Suprapubic skin (tissue), 4 donors: ENCODE results near the gene MARS1. TPM values are rescaled to one million over a fixed set of nuclear protein-coding genes. Genes with fewer than 3 reads are reported as not detected.
"Not testable (repeated sequence)": the region's sequence is repeated elsewhere in the genome, so short reads cannot be mapped to it uniquely, and the experiment has no call there.

Experiments
- DNase-seq, 2 donors: peaks; one replicate each; pipeline ENCODE4 v3.0.0-alpha.2; 2019; ENCODE audit warnings: low spot score in 2 of 2
- H3K27ac ChIP-seq: fragments of 200-600 bp; sonication (generic); one replicate; pipeline ENCODE4 v1.5.1; 2019
- H3K27me3 ChIP-seq: fragments of 200-600 bp; sonication (generic); one replicate; pipeline ENCODE4 v1.5.1; 2019
- H3K36me3 ChIP-seq: fragments of 200-600 bp; sonication (generic); one replicate; pipeline ENCODE4 v1.5.1; 2019
- H3K4me1 ChIP-seq: fragments of 200-600 bp; sonication (generic); one replicate; pipeline ENCODE4 v1.5.1; 2019
- H3K4me3 ChIP-seq: fragments of 200-600 bp; sonication (generic); one replicate; pipeline ENCODE4 v1.5.1; 2019; ENCODE audit warnings: mild to moderate bottlenecking
- H3K9me3 ChIP-seq: fragments of 200-600 bp; sonication (generic); one replicate; pipeline ENCODE4 v1.5.1; 2019
- EP300 ChIP-seq: sonication (generic); formaldehyde crosslinking; IDR thresholded peaks from one replicate; pipeline ENCODE4 v1.6.1; 2017; ENCODE audit warnings: antibody characterized with exemption
- POLR2A ChIP-seq, 2 donors: fragments of 450-650 bp; IDR thresholded peaks; one replicate each; pipeline ENCODE4 v1.6.1; 2017; ENCODE audit warnings: antibody characterized with exemption in 2 of 2, mild to moderate bottlenecking in 2 of 2, moderate library complexity in 2 of 2
- POLR2AphosphoS5 ChIP-seq, 3 donors: sonication (generic); formaldehyde crosslinking; IDR thresholded peaks; one replicate each; pipeline ENCODE4 v1.6.1; 2017; ENCODE audit warnings: antibody characterized with exemption in 3 of 3
- WGBS: methylation state at CpG from one replicate; pipeline ENCODE4 v1.1.5; 2018; 5-methylcytosine and 5-hydroxymethylcytosine counted together
- total RNA-seq, 4 donors: library from RNA; depleted of rRNA; stranded (reverse); fragments of >200 nt; gene quantifications; one replicate each; pipeline ENCODE4 v1.1.0, GENCODE V29; 2016
- TF ChIP-seq, protein P1 (sequence below), 2 donors: fragments of 200-600 bp in 1 of 2; fragments of 450-650 bp in 1 of 2; sonication (generic) in 1 of 2; IDR thresholded peaks; one replicate each; pipeline ENCODE4 v1.5.1; 2016 to 2019; ENCODE audit warnings: antibody characterized with exemption in 2 of 2, mild to moderate bottlenecking in 1 of 2, moderate library complexity in 1 of 2

The MARS1 gene
- total RNA-seq, 4 donors from 2014 or later = 55.7 to 203 (median 79.7) TPM

- 81% methylated on average over 8 of the region's 9 CpGs for WGBS
- TF ChIP-seq, protein P1, sequence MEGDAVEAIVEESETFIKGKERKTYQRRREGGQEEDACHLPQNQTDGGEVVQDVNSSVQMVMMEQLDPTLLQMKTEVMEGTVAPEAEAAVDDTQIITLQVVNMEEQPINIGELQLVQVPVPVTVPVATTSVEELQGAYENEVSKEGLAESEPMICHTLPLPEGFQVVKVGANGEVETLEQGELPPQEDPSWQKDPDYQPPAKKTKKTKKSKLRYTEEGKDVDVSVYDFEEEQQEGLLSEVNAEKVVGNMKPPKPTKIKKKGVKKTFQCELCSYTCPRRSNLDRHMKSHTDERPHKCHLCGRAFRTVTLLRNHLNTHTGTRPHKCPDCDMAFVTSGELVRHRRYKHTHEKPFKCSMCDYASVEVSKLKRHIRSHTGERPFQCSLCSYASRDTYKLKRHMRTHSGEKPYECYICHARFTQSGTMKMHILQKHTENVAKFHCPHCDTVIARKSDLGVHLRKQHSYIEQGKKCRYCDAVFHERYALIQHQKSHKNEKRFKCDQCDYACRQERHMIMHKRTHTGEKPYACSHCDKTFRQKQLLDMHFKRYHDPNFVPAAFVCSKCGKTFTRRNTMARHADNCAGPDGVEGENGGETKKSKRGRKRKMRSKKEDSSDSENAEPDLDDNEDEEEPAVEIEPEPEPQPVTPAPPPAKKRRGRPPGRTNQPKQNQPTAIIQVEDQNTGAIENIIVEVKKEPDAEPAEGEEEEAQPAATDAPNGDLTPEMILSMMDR (IDR thresholded peaks at IDR 0.05) = no peak
- no peak for TF ChIP-seq POLR2A (IDR thresholded peaks at IDR 0.05)
- no peak for TF ChIP-seq EP300
- no peak for TF ChIP-seq POLR2AphosphoS5 (IDR thresholded peaks at IDR 0.05)
- no peaks in the 10 kb centered on the region for H3K9me3 ChIP-seq
- H3K27ac ChIP-seq = no peak overlapping the region
- peaks cover 74% of the 10 kb centered on the region for H3K36me3 ChIP-seq
- DNase-seq = no peak
- H3K4me3 ChIP-seq = no peak overlapping the region
- peaks cover 30% of the 10 kb centered on the region for H3K4me1 ChIP-seq
- H3K27me3 ChIP-seq = no peaks in the 10 kb centered on the region
Observed at GRCh38 chr12:57514720-57515407, 27.0 kb downstream of the MARS1 start.

GRCh38 chr12:57515408-57515933 is 27.6 kb downstream of the MARS1 start:
- Histone ChIP-seq H3K36me3 (peaks cover 68% of the 10 kb centered on the region), H3K27ac (no peak overlapping the region)

GRCh38 chr12:57515934-57516541 is 28.2 kb downstream of the MARS1 start:
- no peak for DNase-seq
- no peak overlapping the region for H3K4me3 ChIP-seq
- 85% methylated on average over 11 of the region's 11 CpGs for WGBS
- H3K4me1 ChIP-seq = peaks cover 33% of the 10 kb centered on the region
- H3K27ac ChIP-seq = no peak overlapping the region
- no peaks in the 10 kb centered on the region for H3K9me3 ChIP-seq
- H3K27me3 ChIP-seq = no peaks in the 10 kb centered on the region
- peaks cover 64% of the 10 kb centered on the region for H3K36me3 ChIP-seq
- TF ChIP-seq, protein P1 (IDR thresholded peaks at IDR 0.05) = no peak
- TF ChIP-seq POLR2AphosphoS5 (IDR thresholded peaks at IDR 0.05) (no peak), EP300 (no peak), POLR2A (IDR thresholded peaks at IDR 0.05) (no peak)

More at GRCh38 chr12:57515408-57515933, 27.6 kb downstream of the MARS1 start:
- Histone ChIP-seq H3K9me3 (no peaks in the 10 kb centered on the region), H3K4me3 (no peak overlapping the region), H3K27me3 (no peaks in the 10 kb centered on the region), H3K4me1 (peaks cover 30% of the 10 kb centered on the region)
- TF ChIP-seq POLR2A (IDR thresholded peaks at IDR 0.05) (no peak), POLR2AphosphoS5 (IDR thresholded peaks at IDR 0.05) (no peak), EP300 (no peak)
- TF ChIP-seq, protein P1 (IDR thresholded peaks at IDR 0.05) = no peak
- DNase-seq = no peak
- 48% methylated on average over 3 of the region's 3 CpGs for WGBS

DNA sequence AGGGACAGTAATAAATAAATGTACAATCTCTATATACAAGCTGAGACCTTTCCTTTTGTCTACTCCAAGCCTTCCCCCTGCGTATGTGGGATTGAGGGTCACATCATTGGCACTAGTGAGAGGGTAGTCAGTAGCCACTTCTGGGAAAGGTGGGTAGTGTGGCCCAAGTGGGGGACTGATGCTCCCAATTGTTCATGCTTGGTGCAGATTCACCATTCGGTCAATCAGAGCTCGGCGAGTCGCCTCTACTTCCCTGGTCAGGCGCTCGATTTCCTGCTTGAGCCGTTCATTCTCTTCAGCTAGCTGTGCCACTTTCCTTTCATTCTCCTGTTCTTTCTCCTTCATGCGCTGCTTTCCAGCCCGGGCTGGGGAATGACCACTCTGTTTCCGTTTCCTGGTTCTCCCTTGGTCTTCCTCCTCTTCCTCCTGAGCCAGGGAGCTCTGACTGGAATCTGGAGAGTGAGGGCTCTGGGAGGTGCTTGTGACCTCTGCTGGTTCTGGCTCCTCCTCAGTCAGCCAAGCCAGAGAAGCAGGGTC is 28.8 kb downstream of the MARS1 start:
- DNase-seq = no peak
- Histone ChIP-seq H3K27me3 (no peaks in the 10 kb centered on the region), H3K4me3 (no peak overlapping the region), H3K36me3 (peaks cover 57% of the 10 kb centered on the region), H3K4me1 (peaks cover 39% of the 10 kb centered on the region), H3K27ac (no peak overlapping the region), H3K9me3 (no peaks in the 10 kb centered on the region)
- no peak for TF ChIP-seq POLR2AphosphoS5 (IDR thresholded peaks at IDR 0.05)
- no peak for TF ChIP-seq EP300
- TF ChIP-seq POLR2A (IDR thresholded peaks at IDR 0.05) = no peak
- TF ChIP-seq, protein P1 (IDR thresholded peaks at IDR 0.05) = no peak
- WGBS = 83% methylated on average over 11 of the region's 11 CpGs

DNA sequence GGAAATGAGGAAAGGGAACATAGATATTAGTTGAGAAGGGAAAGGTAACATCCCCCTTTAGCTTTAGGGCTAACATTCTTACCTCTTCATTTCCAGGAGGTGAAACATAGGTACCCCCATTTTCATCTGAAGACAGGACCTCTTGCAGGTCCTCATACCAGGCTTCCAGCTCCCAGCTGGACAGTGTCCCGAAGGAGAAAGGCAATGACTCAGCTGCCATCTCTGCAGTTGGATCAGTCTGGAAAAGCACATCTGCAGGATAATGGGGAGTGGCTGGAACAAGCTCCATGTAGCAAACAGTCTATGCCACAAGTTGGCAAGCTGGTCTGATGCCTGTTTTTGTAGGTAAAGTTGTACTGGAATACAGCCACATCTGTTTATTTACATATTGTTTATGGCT is 29.3 kb downstream of the MARS1 start:
- H3K4me1 ChIP-seq = peaks cover 44% of the 10 kb centered on the region
- WGBS = 9% methylated on average over 1 of the region's 1 CpG
- H3K36me3 ChIP-seq = peaks cover 52% of the 10 kb centered on the region
- H3K9me3 ChIP-seq = no peaks in the 10 kb centered on the region
- H3K27ac ChIP-seq = peak overlapping the region; percentile 96
- no peaks in the 10 kb centered on the region for H3K27me3 ChIP-seq
- no peak for DNase-seq
- TF ChIP-seq POLR2A (IDR thresholded peaks at IDR 0.05) (no peak), EP300 (no peak)
- no peak overlapping the region for H3K4me3 ChIP-seq

GRCh38 chr12:57517718-57518117 is 29.9 kb downstream of the MARS1 start:
- H3K27me3 ChIP-seq, DNase-seq, H3K9me3 ChIP-seq: not testable (repeated sequence)
- Histone ChIP-seq H3K36me3 (peaks cover 47% of the 10 kb centered on the region), H3K4me3 (peak overlapping the region; percentile 77), H3K4me1 (peaks cover 46% of the 10 kb centered on the region), H3K27ac (peak overlapping the region; percentile 96)
- WGBS = 72% methylated on average over 10 of the region's 10 CpGs
